Right cardiac atrium (tissue), 5 donors: ENCODE measurements around the gene ZNF135. TPM values are rescaled to one million over a fixed set of nuclear protein-coding genes. Genes with fewer than 3 reads are reported as not detected.

ENCODE experiments used
- ATAC-seq, 2 donors: fragments of 200-7000 bp; cut with Tn5 transposase; one replicate each; pipeline versions ENCODE4 v1.8.0 to v1.9.1; 2020; ENCODE audit warnings: moderate library complexity in 2 of 2, mild to moderate bottlenecking in 1 of 2
- DNase-seq, 3 donors: peaks; one replicate each; pipeline ENCODE4 v3.0.0-alpha.2; 2020
- H3K27ac ChIP-seq: one replicate; pipeline ENCODE4 v1.5.1; 2013; ENCODE audit warnings: mild to moderate bottlenecking, low read length, control low read depth, moderate library complexity
- H3K27me3 ChIP-seq: one replicate; pipeline ENCODE4 v1.6.1; 2013; ENCODE audit not compliant: control insufficient read depth, insufficient read depth
- H3K4me1 ChIP-seq: one replicate; pipeline ENCODE4 v1.6.1; 2013; ENCODE audit warnings: low read length; ENCODE audit not compliant: control insufficient read depth, insufficient read depth
- H3K4me3 ChIP-seq: one replicate; pipeline ENCODE4 v1.5.1; 2013; ENCODE audit warnings: low read length, control low read depth
- H3K9me3 ChIP-seq: one replicate; pipeline ENCODE4 v1.6.1; 2013; ENCODE audit warnings: low read length; ENCODE audit not compliant: control insufficient read depth
- WGBS: extraction: QIAGEN DNeasy Blood & Tissue Kit; methylation state at CpG from one replicate; pipeline ENCODE4 v1.1.7; 2013; 5-methylcytosine and 5-hydroxymethylcytosine counted together
- intact Hi-C, 4 donors: fragments of 100-400 bp; cut with DNase I; formaldehyde crosslinking; loops; one replicate each; pipeline versions ENCODE4 v1.11.0 to v1.14.0; 2022 to 2023
- polyA plus RNA-seq: library from polyadenylated mRNA; stranded (reverse); fragments of 200-250 nt; gene quantifications from one replicate; pipeline ENCODE4 v1.2.3, GENCODE V29; 2013
- total RNA-seq, 4 donors: library from RNA; stranded (reverse); fragmentation: NEBNext Ultra II Directional; extraction: Animal tissue kit (Norgen Biotek cat#: 25700); gene quantifications; one replicate each; pipeline ENCODE4 v1.2.1, GENCODE V29; 2021
- donor health status: healthy with polysubstance abuse.
- donor health status: DM: no; HTN: yes; CAD: no.
- donor health status: DM: no; HTN: no; CAD: no.
- donor health status: DM: no; HTN: yes; CAD: no; lungs with severe emphysema.
- donor health status: DM: yes; HTN: yes; CAD: no.

Gene ZNF135
- total and polyA plus RNA-seq, 5 donors = 2.8 to 5.1 (median 4.2) TPM

- H3K4me3 ChIP-seq = peak overlapping the region; percentile 88
- no peak overlapping the region for H3K27ac ChIP-seq
- peaks cover 8% of the 10 kb centered on the region for H3K4me1 ChIP-seq
- 84% methylated on average over 13 of the region's 13 CpGs for WGBS
- intact Hi-C loops = no loop called here
- no peaks in the 10 kb centered on the region for H3K27me3 ChIP-seq
- H3K9me3 ChIP-seq = no peaks in the 10 kb centered on the region
- no peak for ATAC-seq
- no peak for DNase-seq
Measured at GRCh38 chr19:58096884-58097283, 37.8 kb downstream of the ZNF135 start.

DNA sequence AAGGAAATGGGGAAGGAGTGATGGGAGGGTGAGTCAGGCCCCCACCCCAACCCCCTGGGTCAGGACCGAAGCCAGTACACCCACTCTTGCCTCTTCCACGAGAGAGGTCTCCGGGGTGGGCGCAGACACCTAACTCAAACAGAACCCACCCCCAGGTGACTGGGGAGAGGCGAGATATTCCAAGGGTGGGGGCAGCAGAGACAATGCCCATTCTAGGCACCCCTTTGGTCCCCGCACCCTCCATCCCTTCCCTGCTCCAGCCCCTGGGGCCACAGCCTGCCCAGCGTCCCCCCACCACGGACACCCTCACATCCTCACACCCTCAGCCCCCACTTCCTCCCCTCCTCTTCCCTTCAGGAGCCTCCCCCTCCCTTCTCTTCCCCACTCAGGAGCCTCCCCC lies 38.3 kb downstream of the ZNF135 start:
- intact Hi-C loops = no loop called here
- Histone ChIP-seq H3K27me3 (no peaks in the 10 kb centered on the region), H3K4me1 (peaks cover 8% of the 10 kb centered on the region), H3K27ac (no peak overlapping the region), H3K4me3 (peak overlapping the region; percentile 88), H3K9me3 (no peaks in the 10 kb centered on the region)
- peak in 1 of 2 donors; percentile 2 for ATAC-seq
- 39% methylated on average over 8 of the region's 8 CpGs for WGBS
- DNase-seq = peak in 1 of 3 donors; percentile 58

GRCh38 chr19:58097781-58098681 lies 38.9 kb downstream of the ZNF135 start, which contains the start of gene ZSCAN18:
Gene ZSCAN18, minus strand, starts transcription at chr19:58098231. Its CDS starts 7,964 bp downstream, at chr19:58090267.
- intact Hi-C loops = no loop called here
- WGBS = under 1% methylated on average over 67 of the region's 67 CpGs
- Histone ChIP-seq H3K4me3 (peak within 1 kb of the TSS; percentile 88), H3K27ac (peak within 1 kb of the TSS; percentile 95), H3K9me3 (no peaks in the 10 kb centered on the region), H3K4me1 (peaks cover 8% of the 10 kb centered on the region), H3K27me3 (no peaks in the 10 kb centered on the region)
- DNase-seq (peak; percentile 99), ATAC-seq (peak; percentile 99 to 100)

DNA sequence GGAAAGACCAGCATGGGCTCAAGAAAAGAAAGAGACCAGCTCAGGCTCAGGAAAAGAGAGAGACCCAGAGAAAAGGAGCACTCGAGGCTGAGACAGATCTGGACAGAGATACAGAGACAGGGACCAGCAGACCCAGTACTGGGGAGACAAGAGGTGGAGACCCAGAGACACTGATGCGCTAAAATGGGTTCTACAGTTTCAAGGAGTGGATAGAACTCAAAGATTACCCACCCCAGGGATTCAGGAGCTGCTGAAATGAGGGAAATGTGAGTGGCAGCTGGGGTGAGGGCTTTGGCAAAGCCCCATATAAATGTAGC lies 39.6 kb downstream of the ZNF135 start:
- H3K4me3 ChIP-seq = peak overlapping the region; percentile 88
- no peaks in the 10 kb centered on the region for H3K27me3 ChIP-seq
- ATAC-seq (no peak), DNase-seq (no peak)
- WGBS = 12% methylated on average over 2 of the region's 2 CpGs
- no peaks in the 10 kb centered on the region for H3K9me3 ChIP-seq
- intact Hi-C loops = no loop called here
- peaks cover 8% of the 10 kb centered on the region for H3K4me1 ChIP-seq
- H3K27ac ChIP-seq = peak overlapping the region; percentile 95

DNA sequence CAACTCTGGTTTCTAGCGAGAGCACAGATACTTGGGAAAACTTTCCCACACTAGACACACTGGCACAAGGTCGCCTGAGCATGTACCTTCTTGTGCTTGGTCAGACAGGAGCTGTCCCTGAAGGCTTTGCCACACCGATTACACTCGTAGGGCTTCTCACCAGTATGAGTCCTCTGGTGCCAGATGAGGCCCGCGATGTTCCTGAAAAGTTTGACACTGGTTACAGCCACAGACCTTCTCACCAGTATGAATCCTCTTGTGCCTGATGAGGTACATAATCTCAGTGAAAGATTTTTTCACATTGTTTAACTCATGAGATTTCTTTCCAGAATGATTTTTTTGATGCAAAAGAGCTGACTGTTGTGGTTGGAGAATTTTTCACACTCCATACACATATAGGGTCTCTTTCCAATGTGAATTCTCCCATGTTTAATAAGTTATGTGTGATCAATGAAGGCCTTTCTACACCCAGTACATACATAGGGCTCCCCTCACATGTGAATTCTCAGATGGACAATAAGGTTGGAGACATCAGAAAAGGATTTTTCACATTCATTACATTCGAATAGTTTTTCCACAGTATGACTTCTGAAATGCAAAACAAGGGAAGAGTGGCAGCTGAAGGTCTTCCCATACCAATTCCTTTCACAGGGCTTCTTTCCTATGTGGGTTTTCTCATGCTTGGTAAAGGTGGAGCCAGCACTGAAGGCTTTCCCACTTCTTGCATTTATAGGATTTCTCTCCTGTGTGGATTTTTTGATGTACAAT lies 48.9 kb downstream of the ZNF135 start:
- H3K4me3 ChIP-seq = no peak overlapping the region
- H3K4me1 ChIP-seq = no peaks in the 10 kb centered on the region
- DNase-seq = no peak
- WGBS = 85% methylated on average over 7 of the region's 7 CpGs
- intact Hi-C loops = no loop called here
- no peaks in the 10 kb centered on the region for H3K27me3 ChIP-seq
- H3K9me3 ChIP-seq = peaks cover 15% of the 10 kb centered on the region
- ATAC-seq = no peak
- no peak overlapping the region for H3K27ac ChIP-seq

GRCh38 chr19:58108546-58108817 lies 49.4 kb downstream of the ZNF135 start:
- Histone ChIP-seq H3K4me3 (no peak overlapping the region), H3K4me1 (no peaks in the 10 kb centered on the region), H3K27ac (no peak overlapping the region), H3K9me3 (peaks cover 15% of the 10 kb centered on the region), H3K27me3 (no peaks in the 10 kb centered on the region)
- ATAC-seq (no peak), DNase-seq (no peak)
- intact Hi-C loops = no loop called here
- WGBS = 93% methylated on average over 3 of the region's 3 CpGs

DNA sequence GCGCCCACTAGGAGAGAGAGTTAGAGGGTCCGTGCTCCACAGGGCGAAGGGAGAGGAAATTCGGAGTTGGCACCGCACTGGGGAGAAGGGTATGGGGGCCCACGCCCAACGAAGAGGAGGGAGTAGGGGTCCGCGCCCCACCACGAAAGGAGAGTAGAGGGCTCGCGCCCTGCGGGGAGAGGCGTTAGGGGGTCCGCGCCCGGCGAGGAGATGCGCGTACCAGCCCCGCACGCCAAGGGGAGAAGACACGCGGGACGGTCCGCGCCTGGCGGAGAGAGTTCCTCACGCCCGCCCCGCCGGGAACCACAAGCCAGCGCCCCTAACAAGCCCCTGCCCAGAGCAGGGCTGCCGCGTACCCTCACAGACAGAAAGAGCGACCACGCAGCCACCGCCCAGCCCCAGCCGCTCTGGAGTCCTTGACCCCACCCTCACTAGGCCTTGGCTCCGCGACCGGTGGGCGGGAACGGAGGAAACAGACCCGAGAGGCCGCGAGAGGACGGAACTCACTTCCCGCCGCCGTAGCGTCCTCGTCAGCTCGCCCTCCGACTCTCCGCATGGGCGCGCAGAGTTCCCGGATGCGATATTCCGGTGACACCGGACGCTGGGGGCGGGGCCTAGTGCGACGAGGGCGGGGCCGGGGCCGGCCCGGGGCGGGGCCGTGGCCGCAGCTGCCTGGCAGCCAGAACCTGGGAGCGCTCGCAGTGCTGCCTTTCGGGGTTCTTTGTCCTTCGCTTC lies 58.9 kb downstream of the ZNF135 start:
- Histone ChIP-seq H3K27ac (no peak overlapping the region), H3K4me3 (no peak overlapping the region), H3K9me3 (peaks cover 29% of the 10 kb centered on the region), H3K27me3 (no peaks in the 10 kb centered on the region), H3K4me1 (no peaks in the 10 kb centered on the region)
- DNase-seq (no peak), ATAC-seq (peak; percentile 18 to 22)
- WGBS = 3% methylated on average over 77 of the region's 77 CpGs
- intact Hi-C loops = no loop called here

GRCh38 chr19:58118979-58119733 lies 60.1 kb downstream of the ZNF135 start:
- ATAC-seq (no peak), DNase-seq (no peak)
- Histone ChIP-seq H3K27ac (no peak overlapping the region), H3K27me3 (no peaks in the 10 kb centered on the region), H3K4me1 (no peaks in the 10 kb centered on the region), H3K4me3 (no peak overlapping the region), H3K9me3 (peaks cover 36% of the 10 kb centered on the region)
- intact Hi-C loops = no loop called here
- 80% methylated on average over 5 of the region's 5 CpGs for WGBS
